ENCODE data around the gene EIPR1. TPM values are rescaled to one million over a fixed set of nuclear protein-coding genes. Genes with fewer than 3 reads are reported as not detected.

Gene EIPR1
- total and polyA plus RNA-seq, 2 donors (not counting 3 experiments of a cell fraction or from before 2014, with no cell fraction given): 30.8 to 57.3 TPM

GRCh38 chr2:3229221-3229620, 148.4 kb downstream of the EIPR1 start:
- POLR2A ChIA-PET: no interaction called here

More at GRCh38 chr2:3229221-3229620, 148.4 kb downstream of the EIPR1 start:
- no peaks in the 10 kb centered on the region for H3K9me1 ChIP-seq (replicated peaks; ENCODE audit: control insufficient read depth, extremely low read depth, insufficient read depth, low read length)
- DNase-seq (ENCODE audit: low read depth, low spot score): no peak
- no peaks in the 10 kb centered on the region for H3K79me2 ChIP-seq (ENCODE audit: control insufficient read depth, insufficient read depth, low read length)
- H3K27ac ChIP-seq (ENCODE audit: insufficient read depth, low read depth, low read length): no peak overlapping the region
- H3K27me3 ChIP-seq (ENCODE audit: control insufficient read depth in 2 of 2, insufficient read depth in 2 of 2, low read length in 2 of 2): no peaks in the 10 kb centered on the region
- no peak overlapping the region for H3K4me2 ChIP-seq (ENCODE audit: insufficient read depth, low read length)
- H3K36me3 ChIP-seq (ENCODE audit: control insufficient read depth in 2 of 2, extremely low read depth in 1 of 2, insufficient read depth in 2 of 2, low read length in 2 of 2): no peaks in the 10 kb centered on the region
- H3K9me3 ChIP-seq (replicated peaks; ENCODE audit: control insufficient read depth, insufficient read depth, low read length): no peaks in the 10 kb centered on the region
- no peak overlapping the region for H3K4me3 ChIP-seq (replicated peaks in 1 of 3; ENCODE audit: insufficient read depth in 1 of 3, low read depth in 1 of 3, low read length in 3 of 3)
- FAIRE-seq: no peak
- no peak overlapping the region for H3K9ac ChIP-seq (replicated peaks; ENCODE audit: extremely low read depth, insufficient read depth, low read length)
- no peaks in the 10 kb centered on the region for H4K20me1 ChIP-seq (replicated peaks; ENCODE audit: control insufficient read depth, extremely low read depth, insufficient read depth, low read length)
- CTCF ChIA-PET: no interaction called here
- TF ChIP-seq POLR2A (IDR thresholded peaks at IDR 0.05; ENCODE audit: low read depth, low read length): no peak
- TF ChIP-seq FOS (IDR thresholded peaks at IDR 0.05; ENCODE audit: borderline replicate concordance, insufficient read depth, low read length): no peak
- TF ChIP-seq EZH2 (IDR thresholded peaks at IDR 0.05; ENCODE audit: borderline replicate concordance, low read depth, low read length, severe bottlenecking): no peak
- no peak for TF ChIP-seq MYC (IDR thresholded peaks at IDR 0.05; ENCODE audit: low read depth, low read length)
- TF ChIP-seq, protein P1, sequence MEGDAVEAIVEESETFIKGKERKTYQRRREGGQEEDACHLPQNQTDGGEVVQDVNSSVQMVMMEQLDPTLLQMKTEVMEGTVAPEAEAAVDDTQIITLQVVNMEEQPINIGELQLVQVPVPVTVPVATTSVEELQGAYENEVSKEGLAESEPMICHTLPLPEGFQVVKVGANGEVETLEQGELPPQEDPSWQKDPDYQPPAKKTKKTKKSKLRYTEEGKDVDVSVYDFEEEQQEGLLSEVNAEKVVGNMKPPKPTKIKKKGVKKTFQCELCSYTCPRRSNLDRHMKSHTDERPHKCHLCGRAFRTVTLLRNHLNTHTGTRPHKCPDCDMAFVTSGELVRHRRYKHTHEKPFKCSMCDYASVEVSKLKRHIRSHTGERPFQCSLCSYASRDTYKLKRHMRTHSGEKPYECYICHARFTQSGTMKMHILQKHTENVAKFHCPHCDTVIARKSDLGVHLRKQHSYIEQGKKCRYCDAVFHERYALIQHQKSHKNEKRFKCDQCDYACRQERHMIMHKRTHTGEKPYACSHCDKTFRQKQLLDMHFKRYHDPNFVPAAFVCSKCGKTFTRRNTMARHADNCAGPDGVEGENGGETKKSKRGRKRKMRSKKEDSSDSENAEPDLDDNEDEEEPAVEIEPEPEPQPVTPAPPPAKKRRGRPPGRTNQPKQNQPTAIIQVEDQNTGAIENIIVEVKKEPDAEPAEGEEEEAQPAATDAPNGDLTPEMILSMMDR (IDR thresholded peaks at IDR 0.05; ENCODE audit: extremely low read depth in 1 of 2, insufficient read depth in 1 of 2, low read depth in 1 of 2, low read length in 2 of 2): no peak
- no peak for TF ChIP-seq POLR2AphosphoS5 (IDR thresholded peaks at IDR 0.05; ENCODE audit: insufficient read depth, low read depth, low read length)
- TF ChIP-seq GATA2 (IDR thresholded peaks at IDR 0.05; ENCODE audit: insufficient read depth, insufficient read length, low read depth, low read length): no peak
- no peak for TF ChIP-seq JUN (IDR thresholded peaks at IDR 0.05; ENCODE audit: borderline replicate concordance, insufficient read depth, insufficient read length, low read depth)
- no peak for TF ChIP-seq MAX (IDR thresholded peaks at IDR 0.05; ENCODE audit: insufficient read depth, insufficient read length)
- H2AFZ ChIP-seq (ENCODE audit: low read depth, low read length): no peak overlapping the region
- no peaks in the 10 kb centered on the region for H3K4me1 ChIP-seq (ENCODE audit: control insufficient read depth, extremely low read depth, insufficient read depth, low read length)
- dilution Hi-C loops (cut with MboI; ENCODE audit: extremely low pct_ligation_motif_present, low sequenced_read_pairs): no loop called here
- no TSS peak for BruUV-seq (replicated peaks)
- intact Hi-C loops (cut with micrococcal nuclease): no loop called here
